Nasal cavity respiratory epithelium epithelial cell of viscerocranial mucosa (primary cell): ENCODE results near the gene TBC1D5. TPM values are rescaled to one million over a fixed set of nuclear protein-coding genes. Genes with fewer than 3 reads are reported as not detected.

Source experiments
- total RNA-seq: library from RNA; depleted of rRNA; stranded (reverse); fragments of >200 nt; gene quantifications from 2 replicates; pipeline ENCODE4 v1.2.3, GENCODE V29; 2014

TBC1D5 gene, protein sequence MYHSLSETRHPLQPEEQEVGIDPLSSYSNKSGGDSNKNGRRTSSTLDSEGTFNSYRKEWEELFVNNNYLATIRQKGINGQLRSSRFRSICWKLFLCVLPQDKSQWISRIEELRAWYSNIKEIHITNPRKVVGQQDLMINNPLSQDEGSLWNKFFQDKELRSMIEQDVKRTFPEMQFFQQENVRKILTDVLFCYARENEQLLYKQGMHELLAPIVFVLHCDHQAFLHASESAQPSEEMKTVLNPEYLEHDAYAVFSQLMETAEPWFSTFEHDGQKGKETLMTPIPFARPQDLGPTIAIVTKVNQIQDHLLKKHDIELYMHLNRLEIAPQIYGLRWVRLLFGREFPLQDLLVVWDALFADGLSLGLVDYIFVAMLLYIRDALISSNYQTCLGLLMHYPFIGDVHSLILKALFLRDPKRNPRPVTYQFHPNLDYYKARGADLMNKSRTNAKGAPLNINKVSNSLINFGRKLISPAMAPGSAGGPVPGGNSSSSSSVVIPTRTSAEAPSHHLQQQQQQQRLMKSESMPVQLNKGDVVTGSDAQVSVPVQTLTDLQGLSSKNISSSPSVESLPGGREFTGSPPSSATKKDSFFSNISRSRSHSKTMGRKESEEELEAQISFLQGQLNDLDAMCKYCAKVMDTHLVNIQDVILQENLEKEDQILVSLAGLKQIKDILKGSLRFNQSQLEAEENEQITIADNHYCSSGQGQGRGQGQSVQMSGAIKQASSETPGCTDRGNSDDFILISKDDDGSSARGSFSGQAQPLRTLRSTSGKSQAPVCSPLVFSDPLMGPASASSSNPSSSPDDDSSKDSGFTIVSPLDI
- total RNA-seq, result 130 and 131 TPM in 2 replicates

DNA sequence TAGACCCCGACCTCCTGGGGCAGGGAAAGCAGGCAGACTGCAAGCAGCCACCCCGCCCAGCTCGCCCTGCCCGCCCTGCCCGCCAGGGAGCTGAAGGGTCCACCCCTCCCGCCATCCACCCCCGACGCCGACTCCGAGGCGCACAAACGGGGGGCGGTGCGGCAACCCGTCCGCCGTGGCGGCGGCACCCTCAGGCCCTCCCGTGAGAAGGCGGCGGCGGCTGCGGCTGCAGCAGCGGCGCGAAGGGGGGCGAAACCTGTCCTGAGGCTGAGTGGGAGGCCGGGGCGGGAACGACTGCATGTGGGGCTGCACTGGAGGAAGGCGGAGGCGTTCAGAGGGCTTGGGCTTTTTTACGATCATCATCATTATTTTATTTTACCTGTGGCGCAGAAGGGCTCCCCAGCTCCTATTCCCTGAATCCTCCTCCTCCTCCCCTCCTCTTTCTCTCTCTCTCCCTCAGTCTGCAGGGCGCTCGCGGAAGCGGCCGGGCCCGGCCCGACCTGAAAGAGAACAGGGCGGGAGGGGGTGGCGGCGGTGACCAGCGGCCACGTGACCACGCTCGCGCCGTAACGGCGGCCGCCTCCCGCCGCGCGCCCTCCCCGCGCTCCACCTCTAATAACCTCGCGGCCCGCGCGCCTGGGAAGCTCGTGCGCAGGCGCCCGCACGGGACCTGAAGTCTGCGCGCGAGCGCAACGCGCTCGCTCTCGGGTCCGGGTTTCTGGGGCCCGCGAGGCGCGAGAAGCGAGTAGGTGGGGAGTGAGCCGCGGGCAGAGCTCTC is at the start of gene TBC1D5:
TBC1D5 (minus strand) TSS at position 530 of the 778 bp plus-strand sequence. CDS start 234,061 bp downstream, outside the sequence.

